DND-41 (cell line): ENCODE results near the gene ARHGEF12.

Experiments
- CTCF ChIP-seq: IDR thresholded peaks from 2 replicates; pipeline ENCODE4 v1.5.1; 2012; ENCODE audit warnings: borderline replicate concordance, low read length, moderate library complexity, mild to moderate bottlenecking; ENCODE audit not compliant: poor library complexity, severe bottlenecking; ENCODE audit errors: extremely low read depth
- EZH2 ChIP-seq: IDR thresholded peaks from 3 replicates; pipeline ENCODE4 v1.6.1; 2012; ENCODE audit warnings: borderline replicate concordance, low read depth, mild to moderate bottlenecking, moderate library complexity, low read length, inconsistent platforms; ENCODE audit not compliant: severe bottlenecking

DNA sequence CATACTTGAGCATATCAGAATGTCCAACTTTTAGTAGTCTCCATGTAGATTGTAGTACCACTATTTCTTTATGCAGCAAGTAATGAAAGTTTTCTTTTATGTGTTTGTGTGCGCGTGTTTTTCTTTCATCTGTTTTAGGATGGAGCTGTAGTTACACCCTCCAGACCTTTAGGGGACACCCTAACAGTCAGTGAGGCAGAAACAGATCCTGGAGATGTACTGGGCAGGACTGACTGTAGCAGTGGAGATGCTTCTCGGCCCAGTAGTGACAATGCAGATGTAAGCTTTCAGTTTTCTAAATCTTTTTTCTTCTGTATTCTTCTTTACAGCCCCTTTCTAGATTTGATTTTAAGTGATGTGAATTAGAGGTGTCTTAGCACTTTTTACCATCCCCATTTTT lies 95.4 kb downstream of the ARHGEF12 start:
- TF ChIP-seq CTCF, result peak; percentile 43
- no peak for TF ChIP-seq EZH2
